ENCODE results near the gene BET1L. TPM values are rescaled to one million over a fixed set of nuclear protein-coding genes. Genes with fewer than 3 reads are reported as not detected.

The BET1L gene
- total RNA-seq, 1 donor from 2014 or later, result 13.1 TPM

GRCh38 chr11:203056-203944 is 3.9 kb downstream of the BET1L start:
- Mint-ChIP-seq H3K9me3 (no peaks in the 10 kb centered on the region), H3K27ac (no peak overlapping the region), H3K4me3 (peak overlapping the region; percentile 48), H3K4me1 (peaks cover 7% of the 10 kb centered on the region), H3K36me3 (no peaks in the 10 kb centered on the region), H3K27me3 (ENCODE audit: insufficient read depth, low read depth) (peaks cover 2% of the 10 kb centered on the region)
- DNase-seq (ENCODE audit: low spot score), result no peak
- Histone ChIP-seq H3K36me3 (no peaks in the 10 kb centered on the region), H3K4me2 (no peak overlapping the region), H3K27ac (no peak overlapping the region), H2AFZ (replicated peaks) (no peak overlapping the region), H3K4me1 (peaks cover 4% of the 10 kb centered on the region), H3K9ac (no peak overlapping the region), H3K79me2 (ENCODE audit: low read depth) (peaks cover 17% of the 10 kb centered on the region), H3F3A (ENCODE audit: low read depth) (peaks cover 10% of the 10 kb centered on the region), H3K27me3 (no peaks in the 10 kb centered on the region), H3K4me3 (no peak overlapping the region), H3K9me3 (ENCODE audit: low read depth) (no peaks in the 10 kb centered on the region), H4K20me1 (ENCODE audit: low read depth) (peaks cover 13% of the 10 kb centered on the region)
- TF ChIP-seq CTCF (IDR thresholded peaks at IDR 0.05) (no peak), EZH2 (IDR thresholded peaks at IDR 0.05) (no peak), EZH2phosphoT487 (IDR thresholded peaks at IDR 0.05) (no peak)

GRCh38 chr11:202490-202889 is 4.7 kb downstream of the BET1L start:
- H3F3A ChIP-seq (ENCODE audit: low read depth), result peaks cover 1% of the 10 kb centered on the region
- H3K36me3 ChIP-seq, result no peaks in the 10 kb centered on the region
- H3K27ac Mint-ChIP-seq, result no peak overlapping the region
- H3K4me2 ChIP-seq, result no peak overlapping the region
- TF ChIP-seq CTCF (IDR thresholded peaks at IDR 0.05) (no peak), EZH2phosphoT487 (IDR thresholded peaks at IDR 0.05) (no peak), EZH2 (IDR thresholded peaks at IDR 0.05) (no peak)
- no peaks in the 10 kb centered on the region for H3K9me3 Mint-ChIP-seq
- H3K4me1 Mint-ChIP-seq, result peaks cover 7% of the 10 kb centered on the region
- H3K27me3 ChIP-seq, result no peaks in the 10 kb centered on the region
- H3K4me3 Mint-ChIP-seq, result no peak overlapping the region
- H3K27me3 Mint-ChIP-seq (ENCODE audit: insufficient read depth, low read depth), result peaks cover 2% of the 10 kb centered on the region
- H2AFZ ChIP-seq (replicated peaks), result no peak overlapping the region
- no peaks in the 10 kb centered on the region for H3K36me3 Mint-ChIP-seq
- no peak for DNase-seq (ENCODE audit: low spot score)
- peaks cover 4% of the 10 kb centered on the region for H3K4me1 ChIP-seq
- no peak overlapping the region for H3K9ac ChIP-seq
- peaks cover 13% of the 10 kb centered on the region for H3K79me2 ChIP-seq (ENCODE audit: low read depth)
- H3K27ac ChIP-seq, result no peak overlapping the region
- no peaks in the 10 kb centered on the region for H3K9me3 ChIP-seq (ENCODE audit: low read depth)
- no peak overlapping the region for H3K4me3 ChIP-seq
- peaks cover 13% of the 10 kb centered on the region for H4K20me1 ChIP-seq (ENCODE audit: low read depth)

- no peaks in the 10 kb centered on the region for H3K27me3 ChIP-seq
- H3K4me1 ChIP-seq, result peaks cover 4% of the 10 kb centered on the region
- H3K27me3 Mint-ChIP-seq (ENCODE audit: insufficient read depth, low read depth), result peaks cover 2% of the 10 kb centered on the region
- H3K9ac ChIP-seq, result no peak overlapping the region
- no peak overlapping the region for H3K4me3 ChIP-seq
- no peak overlapping the region for H3K4me3 Mint-ChIP-seq
- peaks cover 13% of the 10 kb centered on the region for H4K20me1 ChIP-seq (ENCODE audit: low read depth)
- H3K36me3 ChIP-seq, result no peaks in the 10 kb centered on the region
- no peak overlapping the region for H3K27ac Mint-ChIP-seq
- no peaks in the 10 kb centered on the region for H3K9me3 Mint-ChIP-seq
- peaks cover 12% of the 10 kb centered on the region for H3K79me2 ChIP-seq (ENCODE audit: low read depth)
- no peak overlapping the region for H2AFZ ChIP-seq (replicated peaks)
- H3K4me1 Mint-ChIP-seq, result peaks cover 7% of the 10 kb centered on the region
- H3K36me3 Mint-ChIP-seq, result no peaks in the 10 kb centered on the region
- DNase-seq (ENCODE audit: low spot score), result no peak
- H3K9me3 ChIP-seq (ENCODE audit: low read depth), result no peaks in the 10 kb centered on the region
- no peaks in the 10 kb centered on the region for H3F3A ChIP-seq (ENCODE audit: low read depth)
- H3K4me2 ChIP-seq, result no peak overlapping the region
- TF ChIP-seq EZH2phosphoT487 (IDR thresholded peaks at IDR 0.05), result no peak
- no peak for TF ChIP-seq EZH2 (IDR thresholded peaks at IDR 0.05)
- H3K27ac ChIP-seq, result no peak overlapping the region
Observed at GRCh38 chr11:201966-202365, 5.2 kb downstream of the BET1L start.

Data from neural progenitor cell (in vitro differentiated cells).